AG04450 (cell line): ENCODE measurements around the gene HUNK. TPM values are rescaled to one million over a fixed set of nuclear protein-coding genes. Genes with fewer than 3 reads are reported as not detected.

Source experiments
- CTCF ChIA-PET: fragments of 300-600, 350-600 bp; formaldehyde crosslinking; extraction: SDS; loops from one replicate; lab custom pipeline; 2022; ENCODE audit warnings: antibody characterized with exemption, inconsistent platforms; lab: Charles Lee
- POLR2A ChIA-PET: fragments of 350-600 bp; formaldehyde crosslinking; extraction: SDS; loops from one replicate; lab custom pipeline; 2021; ENCODE audit warnings: antibody characterized with exemption, inconsistent platforms; lab: Yijun Ruan, JAX
- DNase-seq: peaks from one replicate; pipeline ENCODE4 v3.0.0-alpha.2; 2011; ENCODE audit warnings: low read depth, low spot score
- H3K27ac ChIP-seq: one replicate; pipeline ENCODE4 v1.5.1; 2012; ENCODE audit warnings: low read depth, low read length, control low read depth
- H3K27me3 ChIP-seq: one replicate; pipeline ENCODE4 v1.6.0; 2012; ENCODE audit warnings: low read length; ENCODE audit not compliant: control insufficient read depth, insufficient read depth
- H3K4me3 ChIP-seq: 2 replicates; pipeline ENCODE4 v1.5.1; 2011; ENCODE audit warnings: mild to moderate bottlenecking, low read depth, low read length, control low read depth
- H3K9me3 ChIP-seq: 2 replicates; pipeline ENCODE4 v1.5.1; 2012; ENCODE audit warnings: low read length; ENCODE audit not compliant: control insufficient read depth, insufficient read depth
- CTCF ChIP-seq: IDR thresholded peaks from 2 replicates; pipeline ENCODE4 v1.5.1; 2011; ENCODE audit warnings: low read depth, low read length, control low read depth, inconsistent platforms
- polyA plus RNA-seq: library from polyadenylated mRNA; depleted of rRNA; stranded (reverse); fragments of >200 nt; gene quantifications from 2 replicates; pipeline ENCODE4 v1.2.3, GENCODE V29; 2011

Gene HUNK
- polyA plus RNA-seq, 1 experiment, result 0.48 TPM

GRCh38 chr21:31894457-31894856 lies 21.6 kb downstream of the HUNK start:
- H3K9me3 ChIP-seq, result no peaks in the 10 kb centered on the region
- POLR2A ChIA-PET, result no interaction called here
- no peak for DNase-seq
- no peak overlapping the region for H3K27ac ChIP-seq
- CTCF ChIA-PET, result interaction anchor here (1.3 kb wide), 1 partner anchor 20 kb away, joined by 7 read pairs; no protein-coding TSS in a partner anchor
- no peaks in the 10 kb centered on the region for H3K27me3 ChIP-seq
- H3K4me3 ChIP-seq, result no peak overlapping the region
- TF ChIP-seq CTCF, result no peak

- Histone ChIP-seq H3K27me3 (no peaks in the 10 kb centered on the region), H3K27ac (no peak overlapping the region), H3K4me3 (no peak overlapping the region), H3K9me3 (no peaks in the 10 kb centered on the region)
- no peak for DNase-seq
- ChIA-PET CTCF (no interaction called here), POLR2A (no interaction called here)
- TF ChIP-seq CTCF, result no peak
Observed at GRCh38 chr21:31895077-31895835, 22.4 kb downstream of the HUNK start.

GRCh38 chr21:31896019-31896418 lies 23.2 kb downstream of the HUNK start:
- Histone ChIP-seq H3K4me3 (no peak overlapping the region), H3K27ac (no peak overlapping the region), H3K9me3 (no peaks in the 10 kb centered on the region), H3K27me3 (no peaks in the 10 kb centered on the region)
- ChIA-PET CTCF (no interaction called here), POLR2A (no interaction called here)
- DNase-seq, result no peak
- no peak for TF ChIP-seq CTCF

- Histone ChIP-seq H3K27ac (no peak overlapping the region), H3K27me3 (no peaks in the 10 kb centered on the region), H3K4me3 (no peak overlapping the region), H3K9me3 (0 out of 2 replicates have a peak, but pooled peaks cover 2% of the 10 kb centered on the region)
- no peak for DNase-seq
- ChIA-PET POLR2A (no interaction called here), CTCF (no interaction called here)
- TF ChIP-seq CTCF, result no peak
Observed at GRCh38 chr21:31897311-31897710, 24.5 kb downstream of the HUNK start.

GRCh38 chr21:31898933-31899630 lies 26.3 kb downstream of the HUNK start:
- Histone ChIP-seq H3K9me3 (0 out of 2 replicates have a peak, but pooled peaks cover 2% of the 10 kb centered on the region), H3K4me3 (no peak overlapping the region), H3K27me3 (no peaks in the 10 kb centered on the region), H3K27ac (no peak overlapping the region)
- no peak for DNase-seq
- ChIA-PET POLR2A (no interaction called here), CTCF (interaction anchor here (0.6 to 1.0 kb wide), 2 partner anchors 113 to 872 kb away, joined by 3 to 4 read pairs; partner anchors contain the start of gene PAXBP1)
- no peak for TF ChIP-seq CTCF
